ENCODE results near the gene MLLT3.

DNA sequence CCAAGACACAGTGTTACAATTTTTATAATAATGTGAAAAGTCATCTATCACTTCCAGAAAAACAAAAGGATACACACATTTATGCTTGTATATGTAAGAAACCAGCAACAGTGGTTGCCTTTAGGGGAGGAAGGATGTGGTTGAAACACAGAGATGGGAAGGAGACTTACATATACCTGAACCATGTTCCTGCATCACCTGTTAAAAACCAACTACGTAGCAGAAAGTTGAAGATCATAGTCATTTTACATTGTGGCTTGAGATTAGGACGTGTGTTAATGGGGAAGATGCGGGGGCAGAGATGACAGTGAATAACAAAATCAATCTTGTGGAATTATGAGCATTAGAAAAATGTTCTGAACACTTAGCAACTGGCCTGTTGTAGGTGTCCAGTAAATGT, 307.3 kb downstream of the MLLT3 start:
- TF ChIP-seq, protein P1, sequence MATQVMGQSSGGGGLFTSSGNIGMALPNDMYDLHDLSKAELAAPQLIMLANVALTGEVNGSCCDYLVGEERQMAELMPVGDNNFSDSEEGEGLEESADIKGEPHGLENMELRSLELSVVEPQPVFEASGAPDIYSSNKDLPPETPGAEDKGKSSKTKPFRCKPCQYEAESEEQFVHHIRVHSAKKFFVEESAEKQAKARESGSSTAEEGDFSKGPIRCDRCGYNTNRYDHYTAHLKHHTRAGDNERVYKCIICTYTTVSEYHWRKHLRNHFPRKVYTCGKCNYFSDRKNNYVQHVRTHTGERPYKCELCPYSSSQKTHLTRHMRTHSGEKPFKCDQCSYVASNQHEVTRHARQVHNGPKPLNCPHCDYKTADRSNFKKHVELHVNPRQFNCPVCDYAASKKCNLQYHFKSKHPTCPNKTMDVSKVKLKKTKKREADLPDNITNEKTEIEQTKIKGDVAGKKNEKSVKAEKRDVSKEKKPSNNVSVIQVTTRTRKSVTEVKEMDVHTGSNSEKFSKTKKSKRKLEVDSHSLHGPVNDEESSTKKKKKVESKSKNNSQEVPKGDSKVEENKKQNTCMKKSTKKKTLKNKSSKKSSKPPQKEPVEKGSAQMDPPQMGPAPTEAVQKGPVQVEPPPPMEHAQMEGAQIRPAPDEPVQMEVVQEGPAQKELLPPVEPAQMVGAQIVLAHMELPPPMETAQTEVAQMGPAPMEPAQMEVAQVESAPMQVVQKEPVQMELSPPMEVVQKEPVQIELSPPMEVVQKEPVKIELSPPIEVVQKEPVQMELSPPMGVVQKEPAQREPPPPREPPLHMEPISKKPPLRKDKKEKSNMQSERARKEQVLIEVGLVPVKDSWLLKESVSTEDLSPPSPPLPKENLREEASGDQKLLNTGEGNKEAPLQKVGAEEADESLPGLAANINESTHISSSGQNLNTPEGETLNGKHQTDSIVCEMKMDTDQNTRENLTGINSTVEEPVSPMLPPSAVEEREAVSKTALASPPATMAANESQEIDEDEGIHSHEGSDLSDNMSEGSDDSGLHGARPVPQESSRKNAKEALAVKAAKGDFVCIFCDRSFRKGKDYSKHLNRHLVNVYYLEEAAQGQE (IDR thresholded peaks at IDR 0.05; ENCODE audit: insufficient read depth in 1 of 2, low read depth in 2 of 2, low read length in 2 of 2): no peak
- TF ChIP-seq TAF1 (IDR thresholded peaks at IDR 0.05; ENCODE audit: borderline replicate concordance, insufficient read depth, low read length) (no peak), POLR2AphosphoS5 (IDR thresholded peaks at IDR 0.05; ENCODE audit: low read depth, low read length) (no peak)

All from PFSK-1 (cell line).